HCT116 (cell line): Measurements from ENCODE around the gene DOCK1. TPM values are rescaled to one million over a fixed set of nuclear protein-coding genes. Genes with fewer than 3 reads are reported as not detected.

ENCODE experiments used
- ATAC-seq: fragments of 200-7000 bp; cut with Tn5 transposase; 2 replicates; pipeline ENCODE4 v1.9.1; 2020; ENCODE audit warnings: mild to moderate bottlenecking, moderate library complexity
- BruUV-seq: library from RNA; stranded (reverse); fragments of 400-500 nt; replicated peaks from 2 replicates; lab custom pipeline; 2021; lab: Mats Ljungman, UMichigan
- CTCF ChIA-PET: fragments of 300-600 bp; sonication (Branson Sonifier 250); formaldehyde crosslinking; loops from one replicate; lab custom pipeline; 2021; ENCODE audit warnings: antibody characterized with exemption; lab: Charles Lee
- POLR2A ChIA-PET: fragments of 300-600, 350-600 bp; sonication (Branson Sonifier 250); formaldehyde crosslinking; loops from one replicate; lab custom pipeline; 2021; ENCODE audit warnings: antibody characterized with exemption; lab: Charles Lee
- RAD21 ChIA-PET, 2 experiments: fragments of 300-600 bp; sonication (Branson Sonifier 250); formaldehyde crosslinking; loops; one replicate each; lab custom pipeline; 2023; ENCODE audit warnings: low total read pairs in 2 of 2; ENCODE audit not compliant: uncharacterized antibody in 2 of 2, unreplicated experiment in 2 of 2, low non-redundant PET in 1 of 2; lab: Charles Lee
- DNase-seq: peaks from one replicate; pipeline ENCODE4 v3.0.0-alpha.2; 2010; ENCODE audit warnings: low read depth, low spot score
- H2AFZ ChIP-seq: fragments of 200-600 bp; shearing (Covaris generic), sonication (generic); 2 replicates; pipeline ENCODE4 v1.6.1; 2017; ENCODE audit warnings: low read depth, mixed run types, mixed read lengths, antibody characterized with exemption, low read length; ENCODE audit not compliant: poor library complexity, severe bottlenecking
- H3K27ac ChIP-seq: 2 replicates; pipeline ENCODE4 v1.5.1; 2012; ENCODE audit warnings: low read depth, low read length
- H3K27me3 ChIP-seq: fragments of 200-600 bp; sonication (generic); 2 replicates; pipeline ENCODE4 v1.6.1; 2016; ENCODE audit warnings: mixed run types, low read length, mixed read lengths; ENCODE audit not compliant: insufficient read depth
- H3K36me3 ChIP-seq, 2 experiments: fragments of 200-500 bp in 1 of 2; fragments of 200-600 bp in 1 of 2; sonication (Bioruptor generic) in 1 of 2; sonication (generic) in 1 of 2; 2 replicates each; pipeline versions ENCODE4 v1.5.1 to v1.6.1; 2014 to 2016; ENCODE audit warnings: low read length in 2 of 2, inconsistent platforms in 1 of 2, mixed read lengths in 1 of 2, mixed run types in 1 of 2; ENCODE audit not compliant: insufficient read depth in 2 of 2, control insufficient read depth in 1 of 2
- H3K4me1 ChIP-seq, 2 experiments: fragments of 200-600 bp in 1 of 2; sonication (generic) in 1 of 2; 2 replicates each; pipeline versions ENCODE4 v1.5.1 to v1.6.1; 2012 to 2017; ENCODE audit warnings: low read length in 2 of 2, inconsistent platforms in 1 of 2, mild to moderate bottlenecking in 1 of 2, mixed read lengths in 1 of 2, mixed run types in 1 of 2, moderate library complexity in 1 of 2; ENCODE audit not compliant: insufficient read depth in 2 of 2, control insufficient read depth in 1 of 2
- H3K4me2 ChIP-seq: fragments of 200-600 bp; sonication (generic); 2 replicates; pipeline ENCODE4 v1.6.1; 2017; ENCODE audit warnings: mixed run types, low read length, mixed read lengths
- H3K4me3 ChIP-seq, 2 experiments: fragments of 200-600 bp in 1 of 2; sonication (generic) in 1 of 2; replicated peaks in 1 of 2; 2 replicates each; pipeline ENCODE4 v1.5.1; 2011 to 2016; ENCODE audit warnings: low read length in 2 of 2, control low read depth in 1 of 2, low read depth in 1 of 2, mild to moderate bottlenecking in 1 of 2, mixed read lengths in 1 of 2, mixed run types in 1 of 2
- H3K79me2 ChIP-seq: fragments of 200-600 bp; sonication (generic); 2 replicates; pipeline ENCODE4 v1.6.1; 2017; ENCODE audit warnings: mild to moderate bottlenecking, mixed run types, low read length, moderate library complexity, mixed read lengths; ENCODE audit not compliant: insufficient read depth
- H3K9ac ChIP-seq: fragments of 200-600 bp; sonication (generic); 2 replicates; pipeline ENCODE4 v1.6.1; 2016; ENCODE audit warnings: low read length, mixed read lengths
- H3K9me2 ChIP-seq: fragments of 200-600 bp; sonication (generic), shearing (Covaris generic); 2 replicates; pipeline ENCODE4 v1.6.1; 2017; ENCODE audit warnings: mixed run types, mild to moderate bottlenecking, moderate library complexity; ENCODE audit not compliant: insufficient read depth
- H3K9me3 ChIP-seq, 2 experiments: fragments of 200-500 bp in 1 of 2; fragments of 200-600 bp in 1 of 2; sonication (Bioruptor generic) in 1 of 2; sonication (generic) in 1 of 2; 2 replicates each; pipeline ENCODE4 v1.6.1; 2014 to 2017; ENCODE audit warnings: low read length in 2 of 2, mixed read lengths in 2 of 2, inconsistent platforms in 1 of 2, low read depth in 1 of 2, mild to moderate bottlenecking in 1 of 2, mixed run types in 1 of 2, moderate library complexity in 1 of 2; ENCODE audit not compliant: control insufficient read depth in 1 of 2, insufficient read depth in 1 of 2
- H4K20me1 ChIP-seq: fragments of 200-600 bp; sonication (generic), shearing (Covaris generic); 2 replicates; pipeline ENCODE4 v1.6.1; 2017; ENCODE audit warnings: mixed run types, mild to moderate bottlenecking, moderate library complexity; ENCODE audit not compliant: insufficient read depth
- CBX3 ChIP-seq: IDR thresholded peaks from 2 replicates; pipeline ENCODE4 v1.6.1; 2012; ENCODE audit warnings: low read depth
- CTCF ChIP-seq, 3 experiments: fragments of 200-600 bp in 1 of 3; sonication (generic) in 1 of 3; IDR thresholded peaks in 2 of 3; conservative IDR thresholded peaks in 1 of 3; 2 replicates each; pipeline ENCODE4 v1.5.1; 2012 to 2017; ENCODE audit warnings: low read depth in 2 of 3, low read length in 2 of 3, antibody characterized with exemption in 1 of 3, borderline replicate concordance in 1 of 3, control low read depth in 1 of 3, mild to moderate bottlenecking in 1 of 3, mixed read lengths in 1 of 3, mixed run types in 1 of 3, moderate library complexity in 1 of 3; ENCODE audit not compliant: insufficient read depth in 1 of 3
- ELF1 ChIP-seq: IDR thresholded peaks from 2 replicates; pipeline ENCODE4 v1.6.1; 2012; ENCODE audit warnings: low read depth, borderline replicate concordance
- EZH2 ChIP-seq: fragments of 200-600 bp; sonication (generic); IDR thresholded peaks from 2 replicates; pipeline ENCODE4 v1.6.1; 2017; ENCODE audit warnings: antibody characterized with exemption, mixed run types
- EZH2phosphoT487 ChIP-seq: fragments of 200-600 bp; IDR thresholded peaks from 2 replicates; pipeline ENCODE4 v1.6.1; 2018; ENCODE audit warnings: antibody characterized with exemption, borderline replicate concordance
- JUND ChIP-seq: IDR thresholded peaks from 2 replicates; pipeline ENCODE4 v1.6.1; 2012
- MAX ChIP-seq: IDR thresholded peaks from 2 replicates; pipeline ENCODE4 v1.6.1; 2012
- POLR2A ChIP-seq: IDR thresholded peaks from 2 replicates; pipeline ENCODE4 v1.7.0; 2011; ENCODE audit warnings: borderline replicate concordance; ENCODE audit not compliant: insufficient read depth, insufficient read length; ENCODE audit errors: extremely low read depth
- POLR2AphosphoS5 ChIP-seq: IDR thresholded peaks from 2 replicates; pipeline ENCODE4 v1.6.1; 2011; ENCODE audit warnings: mild to moderate bottlenecking, low read depth, low read length, moderate library complexity
- RAD21 ChIP-seq: IDR thresholded peaks from 2 replicates; pipeline ENCODE4 v1.6.1; 2012; ENCODE audit warnings: low read depth, mild to moderate bottlenecking
- REST ChIP-seq: IDR thresholded peaks from 2 replicates; pipeline ENCODE4 v1.6.1; 2012; ENCODE audit warnings: low read depth
- SIN3A ChIP-seq: IDR thresholded peaks from 2 replicates; pipeline ENCODE4 v1.6.1; 2012; ENCODE audit warnings: low read depth
- TCF7L2 ChIP-seq: IDR thresholded peaks from 2 replicates; pipeline ENCODE4 v1.7.0; 2011; ENCODE audit warnings: borderline replicate concordance, inconsistent platforms; ENCODE audit not compliant: insufficient read depth, insufficient read length; ENCODE audit errors: extremely low read depth
- YY1 ChIP-seq: IDR thresholded peaks from 2 replicates; pipeline ENCODE4 v1.6.1; 2011; ENCODE audit warnings: low read length, low read depth, moderate library complexity, mild to moderate bottlenecking; ENCODE audit not compliant: insufficient replicate concordance; ENCODE audit errors: extremely low read depth
- ZFX ChIP-seq: fragments of 450-650 bp; IDR thresholded peaks from 2 replicates; pipeline ENCODE4 v1.6.1; 2017
- ZNF274 ChIP-seq: fragments of 200-500 bp; sonication (Bioruptor generic); IDR thresholded peaks from 2 replicates; pipeline ENCODE4 v1.6.1; 2014; ENCODE audit warnings: mild to moderate bottlenecking, low read depth, low read length, inconsistent platforms
- intact Hi-C: fragments of 100-400 bp; cut with micrococcal nuclease; formaldehyde crosslinking; loops from 2 replicates; pipeline ENCODE4 v1.10.0; 2022
- total RNA-seq: library from RNA; stranded (reverse); gene quantifications from one replicate; pipeline ENCODE4 v1.2.1, GENCODE V29; 2021; ENCODE audit not compliant: unreplicated experiment
- TF ChIP-seq, protein P1 (sequence below): IDR thresholded peaks from 2 replicates; pipeline ENCODE4 v1.6.1; 2012
- TF ChIP-seq, protein P2 (sequence below): IDR thresholded peaks from 2 replicates; pipeline ENCODE4 v1.6.1; 2011; ENCODE audit warnings: mild to moderate bottlenecking, low read length, moderate library complexity; ENCODE audit not compliant: insufficient replicate concordance; ENCODE audit errors: extremely low read depth

Gene DOCK1
- total RNA-seq, 1 experiment from 2014 or later = 46.5 TPM

DNA sequence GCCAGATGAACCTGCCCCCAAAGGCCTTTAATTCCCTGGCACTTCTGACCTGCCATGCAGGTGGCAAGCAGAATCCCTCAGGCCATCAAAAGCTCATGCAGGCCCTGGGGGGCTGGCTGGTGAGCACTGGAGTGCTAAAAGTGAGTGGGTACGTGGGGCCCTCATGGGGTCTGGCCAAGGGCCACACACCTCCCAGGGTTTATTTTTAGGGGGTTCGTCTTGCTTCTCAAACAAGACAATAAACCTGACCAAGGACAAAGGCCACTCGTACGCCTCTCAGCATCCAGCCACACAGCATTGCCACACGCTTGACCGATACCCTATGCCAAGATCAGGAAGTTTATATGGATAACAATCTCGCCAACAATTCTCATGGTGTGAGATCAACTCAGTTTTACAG is 33.1 kb upstream of the DOCK1 start:
- no peak overlapping the region for H2AFZ ChIP-seq
- no TSS peak for BruUV-seq
- TF ChIP-seq CBX3 (no peak), RAD21 (no peak), MAX (no peak), YY1 (no peak), JUND (no peak), ELF1 (no peak), EZH2phosphoT487 (no peak), ZNF274 (no peak), CTCF (IDR thresholded peaks at IDR 0.05 in 2 of 3, conservative IDR thresholded peaks at IDR 0.05 in 1 of 3; ENCODE audit: borderline replicate concordance in 1 of 3, insufficient read depth in 1 of 3, low read depth in 2 of 3, low read length in 2 of 3) (no peak), REST (no peak), SIN3A (no peak), EZH2 (no peak), POLR2AphosphoS5 (no peak), POLR2A (no peak), TCF7L2 (no peak), ZFX (no peak)
- TF ChIP-seq, protein P1, sequence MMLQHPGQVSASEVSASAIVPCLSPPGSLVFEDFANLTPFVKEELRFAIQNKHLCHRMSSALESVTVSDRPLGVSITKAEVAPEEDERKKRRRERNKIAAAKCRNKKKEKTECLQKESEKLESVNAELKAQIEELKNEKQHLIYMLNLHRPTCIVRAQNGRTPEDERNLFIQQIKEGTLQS = no peak
- TF ChIP-seq, protein P2, sequence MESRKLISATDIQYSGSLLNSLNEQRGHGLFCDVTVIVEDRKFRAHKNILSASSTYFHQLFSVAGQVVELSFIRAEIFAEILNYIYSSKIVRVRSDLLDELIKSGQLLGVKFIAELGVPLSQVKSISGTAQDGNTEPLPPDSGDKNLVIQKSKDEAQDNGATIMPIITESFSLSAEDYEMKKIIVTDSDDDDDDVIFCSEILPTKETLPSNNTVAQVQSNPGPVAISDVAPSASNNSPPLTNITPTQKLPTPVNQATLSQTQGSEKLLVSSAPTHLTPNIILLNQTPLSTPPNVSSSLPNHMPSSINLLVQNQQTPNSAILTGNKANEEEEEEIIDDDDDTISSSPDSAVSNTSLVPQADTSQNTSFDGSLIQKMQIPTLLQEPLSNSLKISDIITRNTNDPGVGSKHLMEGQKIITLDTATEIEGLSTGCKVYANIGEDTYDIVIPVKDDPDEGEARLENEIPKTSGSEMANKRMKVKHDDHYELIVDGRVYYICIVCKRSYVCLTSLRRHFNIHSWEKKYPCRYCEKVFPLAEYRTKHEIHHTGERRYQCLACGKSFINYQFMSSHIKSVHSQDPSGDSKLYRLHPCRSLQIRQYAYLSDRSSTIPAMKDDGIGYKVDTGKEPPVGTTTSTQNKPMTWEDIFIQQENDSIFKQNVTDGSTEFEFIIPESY = no peak

More for the DNA sequence above, 33.1 kb upstream of the DOCK1 start:
- no peak for ATAC-seq
- H3K79me2 ChIP-seq = no peaks in the 10 kb centered on the region
- H3K4me3 ChIP-seq = no peak overlapping the region
- no peak overlapping the region for H3K4me2 ChIP-seq
- H3K27ac ChIP-seq = no peak overlapping the region
- H3K9me2 ChIP-seq = no peaks in the 10 kb centered on the region
- ChIA-PET RAD21 (no interaction called here), CTCF (no interaction called here), POLR2A (no interaction called here)
- no peaks in the 10 kb centered on the region for H4K20me1 ChIP-seq
- DNase-seq = no peak
- peaks cover 20% of the 10 kb centered on the region for H3K27me3 ChIP-seq
- no peaks in the 10 kb centered on the region for H3K4me1 ChIP-seq
- no peaks in the 10 kb centered on the region for H3K36me3 ChIP-seq
- H3K9me3 ChIP-seq = no peaks in the 10 kb centered on the region
- intact Hi-C loops = no loop called here
- no peak overlapping the region for H3K9ac ChIP-seq
